Kidney (tissue), 14 donors: ENCODE measurements around the gene WRAP73. TPM values are rescaled to one million over a fixed set of nuclear protein-coding genes. Genes with fewer than 3 reads are reported as not detected.

Experiments
- DNase-seq, 5 donors: peaks; one replicate each; pipeline ENCODE4 v3.0.0-alpha.2; 2013 to 2020
- FAIRE-seq: peaks from 2 replicates; lab custom pipeline; 2012; peaks lifted over from hg19 to GRCh38; lab: Jason Lieb, UNC
- H3K27ac ChIP-seq, 2 donors: one replicate each; pipeline ENCODE4 v1.7.0; 2013; ENCODE audit warnings: low read depth in 2 of 2, low read length in 2 of 2, inconsistent platforms in 1 of 2
- H3K27me3 ChIP-seq: one replicate; pipeline ENCODE4 v1.7.1; 2013; ENCODE audit warnings: low read length, inconsistent platforms; ENCODE audit not compliant: control insufficient read depth, insufficient read depth
- H3K36me3 ChIP-seq, 3 donors: one replicate each; pipeline versions ENCODE4 v1.7.0 to v1.7.1; 2013; ENCODE audit warnings: low read length in 3 of 3, control low read depth in 1 of 3, inconsistent platforms in 1 of 3; ENCODE audit not compliant: insufficient read depth in 3 of 3, control insufficient read depth in 2 of 3
- H3K4me1 ChIP-seq, 3 donors: one replicate each; pipeline versions ENCODE4 v1.7.0 to v1.7.1; 2013; ENCODE audit warnings: low read length in 3 of 3, inconsistent platforms in 1 of 3, low read depth in 1 of 3; ENCODE audit not compliant: control insufficient read depth in 2 of 3, insufficient read depth in 2 of 3
- H3K4me3 ChIP-seq, 3 donors: one replicate each; pipeline versions ENCODE4 v1.7.0 to v1.8.1; 2013; ENCODE audit warnings: low read length in 3 of 3, control low read depth in 1 of 3, inconsistent platforms in 1 of 3
- H3K9ac ChIP-seq, 3 donors: one replicate each; pipeline versions ENCODE4 v1.7.0 to v1.7.1; 2013; ENCODE audit warnings: low read length in 3 of 3, control low read depth in 1 of 3, inconsistent platforms in 1 of 3
- H3K9me3 ChIP-seq, 3 donors: one replicate each; pipeline versions ENCODE4 v1.7.0 to v1.7.1; 2013; ENCODE audit warnings: low read length in 3 of 3, control low read depth in 1 of 3, inconsistent platforms in 1 of 3; ENCODE audit not compliant: control insufficient read depth in 2 of 3, insufficient read depth in 1 of 3
- CTCF ChIP-seq: IDR thresholded peaks from 3 replicates; pipeline ENCODE4 v1.5.1; 2012; ENCODE audit warnings: mild to moderate bottlenecking, moderate library complexity, borderline replicate concordance; ENCODE audit not compliant: insufficient read depth; ENCODE audit errors: extremely low read depth
- intact Hi-C: fragments of 100-400 bp; cut with DNase I; formaldehyde crosslinking; loops from one replicate; pipeline ENCODE4 v1.11.1; 2022
- polyA plus RNA-seq: library from polyadenylated mRNA; stranded (reverse); fragments of 350-450 nt; fragmentation: Illumina TruSeq; extraction: RNeasy Lipid Tissue Mini Kit (QIAGEN cat#74804); gene quantifications from one replicate; pipeline ENCODE4 v1.2.3, GENCODE V29; 2014; ENCODE audit warnings: low read depth, low replicate concordance; ENCODE audit not compliant: insufficient read depth
- total RNA-seq: library from RNA; stranded (reverse); fragmentation: NEBNext Ultra II Directional; extraction: Animal tissue kit (Norgen Biotek cat#: 25700); gene quantifications from one replicate; pipeline ENCODE4 v1.2.1, GENCODE V29; 2021
- donor health status: control.
- donor health status: control.
- donor health status: control.
- donor health status: control.
- donor health status: control.
- donor health status: DM: yes; HTN: yes; CAD: no.
- donor health status: Normal renal cell carcinoma (clear cell type).

The WRAP73 gene
- total and polyA plus RNA-seq, 2 donors from 2014 or later: 18.4 to 19.6 TPM

- H3K27me3 ChIP-seq: no peaks in the 10 kb centered on the region
- H3K4me1 ChIP-seq: no peaks in the 10 kb centered on the region
- DNase-seq (peak in 1 of 5 donors; percentile 62), FAIRE-seq (no peak)
- intact Hi-C loops: no loop called here
- no peak overlapping the region for H3K4me3 ChIP-seq
- no peaks in the 10 kb centered on the region for H3K36me3 ChIP-seq
- no peaks in the 10 kb centered on the region for H3K9me3 ChIP-seq
- no peak for TF ChIP-seq CTCF
- H3K9ac ChIP-seq: no peak overlapping the region
- no peak overlapping the region for H3K27ac ChIP-seq
Measured at GRCh38 chr1:3676581-3677470, 26.9 kb upstream of the WRAP73 start.

GRCh38 chr1:3675436-3675835, 25.5 kb upstream of the WRAP73 start:
- Histone ChIP-seq H3K4me1 (no peaks in the 10 kb centered on the region), H3K27me3 (no peaks in the 10 kb centered on the region), H3K9me3 (no peaks in the 10 kb centered on the region), H3K36me3 (no peaks in the 10 kb centered on the region), H3K9ac (no peak overlapping the region), H3K27ac (no peak overlapping the region), H3K4me3 (no peak overlapping the region)
- no peak for TF ChIP-seq CTCF
- FAIRE-seq (no peak), DNase-seq (peak in 1 of 5 donors; percentile 69)
- intact Hi-C loops: no loop called here

- Histone ChIP-seq H3K9ac (no peak overlapping the region), H3K4me3 (no peak overlapping the region), H3K36me3 (no peaks in the 10 kb centered on the region), H3K27ac (no peak overlapping the region), H3K27me3 (no peaks in the 10 kb centered on the region), H3K4me1 (no peaks in the 10 kb centered on the region), H3K9me3 (no peaks in the 10 kb centered on the region)
- FAIRE-seq (no peak), DNase-seq (peak in 3 of 5 donors; percentile 53 to 64 (median 62))
- TF ChIP-seq CTCF: no peak
- intact Hi-C loops: no loop called here
Measured at GRCh38 chr1:3674100-3675094, 24.5 kb upstream of the WRAP73 start.
